ENCODE data around the gene CACNA1F. TPM values are rescaled to one million over a fixed set of nuclear protein-coding genes. Genes with fewer than 3 reads are reported as not detected.
A peak's percentile ranks its signal among the peaks of the same experiment; 100 is the strongest.

Gene CACNA1F
- total and polyA plus RNA-seq, 9 of the 15 experiments (the other 6 are each of a cell fraction or from before 2014, with no cell fraction given): under 0.01 to 0.41 (median 0.03) TPM; not detected in 3

- TF ChIP-seq, protein P1, sequence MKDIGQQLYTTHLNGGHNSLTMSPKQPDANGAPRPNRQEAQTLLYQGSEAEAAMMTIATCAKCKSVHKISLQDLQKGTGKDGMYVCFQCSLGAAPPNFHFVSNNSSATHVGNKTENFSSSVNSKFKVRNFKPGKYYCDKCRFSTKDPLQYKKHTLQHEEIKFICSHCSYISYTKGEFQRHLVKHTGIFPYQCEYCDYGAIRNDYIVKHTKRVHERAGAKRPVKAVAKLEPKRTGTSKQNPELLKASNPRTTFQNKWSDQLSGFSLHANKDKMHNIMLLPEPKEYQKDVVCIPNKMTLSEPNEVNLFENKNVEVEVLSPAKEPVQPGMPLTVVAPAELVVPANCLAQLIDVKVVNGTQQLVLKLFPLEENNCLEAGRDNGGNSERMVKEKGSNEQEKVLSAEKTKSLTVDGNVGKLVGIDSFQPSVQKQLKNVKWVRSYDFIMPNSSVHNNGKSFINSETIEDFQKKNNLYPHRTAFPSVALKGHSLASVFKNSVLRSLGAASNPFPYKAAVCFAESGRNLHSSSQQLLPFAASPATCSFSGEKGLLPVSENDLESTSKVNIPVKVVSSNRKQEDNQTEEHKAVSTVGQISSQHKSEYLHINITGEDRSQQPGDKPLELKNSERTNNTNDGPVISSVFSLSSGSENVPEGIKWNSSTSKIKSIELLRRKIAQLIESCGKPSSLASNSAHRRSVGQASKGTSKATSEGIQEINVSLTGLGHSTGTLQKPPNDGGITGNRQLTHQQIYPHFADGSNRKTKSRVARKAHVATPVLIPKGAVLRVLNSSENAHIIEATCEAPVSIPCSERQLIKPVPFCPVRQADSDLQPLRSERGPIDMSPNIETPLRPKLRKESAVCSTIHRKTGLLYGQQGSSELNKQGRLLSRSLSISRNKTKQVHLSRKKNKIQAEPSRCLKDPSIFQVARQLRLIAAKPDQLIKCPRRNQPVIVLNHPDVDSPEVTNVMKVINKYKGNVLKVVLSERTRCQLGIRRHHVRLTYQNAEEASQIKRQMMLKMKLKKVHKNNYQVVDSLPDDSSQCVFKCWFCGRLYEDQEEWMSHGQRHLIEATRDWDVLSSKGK (CRISPR knock-in tag; IDR thresholded peaks at IDR 0.05): no peak
- TF ChIP-seq POLR2B (IDR thresholded peaks at IDR 0.05; ENCODE audit: low read depth, partially characterized antibody): peak; percentile 55
- TF ChIP-seq, protein P2, sequence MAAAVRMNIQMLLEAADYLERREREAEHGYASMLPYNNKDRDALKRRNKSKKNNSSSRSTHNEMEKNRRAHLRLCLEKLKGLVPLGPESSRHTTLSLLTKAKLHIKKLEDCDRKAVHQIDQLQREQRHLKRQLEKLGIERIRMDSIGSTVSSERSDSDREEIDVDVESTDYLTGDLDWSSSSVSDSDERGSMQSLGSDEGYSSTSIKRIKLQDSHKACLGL (CRISPR knock-in tag; IDR thresholded peaks at IDR 0.05; ENCODE audit: borderline replicate concordance, poor library complexity, severe bottlenecking): peak; percentile 19
- peak; percentile 34 for TF ChIP-seq NEUROD1 (IDR thresholded peaks at IDR 0.05; ENCODE audit: borderline replicate concordance, low read depth, low read length, partially characterized antibody)
- no peak for TF ChIP-seq EHMT2 (IDR thresholded peaks at IDR 0.05)
- TF ChIP-seq ZNF174 (CRISPR knock-in tag; IDR thresholded peaks at IDR 0.05): no peak
- no peak for TF ChIP-seq RBM25 (IDR thresholded peaks at IDR 0.05; ENCODE audit: low read depth, low read length, severe bottlenecking)
- no peak for TF ChIP-seq KLF6 (CRISPR knock-in tag; IDR thresholded peaks at IDR 0.05; ENCODE audit: borderline replicate concordance)
- TF ChIP-seq DMBX1 (CRISPR knock-in tag; IDR thresholded peaks at IDR 0.05; ENCODE audit: borderline replicate concordance): peak; percentile 66; the same call in 1 of the 2 replicates
- TF ChIP-seq ZMIZ1 (IDR thresholded peaks at IDR 0.05; ENCODE audit: low read depth in 2 of 2, low read length in 2 of 2): no peak
- no peak for TF ChIP-seq MEF2D (tag; conservative IDR thresholded peaks at IDR 0.05; ENCODE audit: low read depth)
- TF ChIP-seq ZNF324 (CRISPR knock-in tag; IDR thresholded peaks at IDR 0.05): no peak
Measured at GRCh38 chrX:49186125-49187027, 46.8 kb downstream of the CACNA1F start, which contains the start of gene PRICKLE3 (continued).
